HepG2 (cell line): Measurements from ENCODE around the gene PKP4. TPM values are rescaled to one million over a fixed set of nuclear protein-coding genes. Genes with fewer than 3 reads are reported as not detected.

Source experiments
- CEBPB ChIP-seq: IDR thresholded peaks from 2 replicates; pipeline ENCODE4 v1.6.1; 2011; ENCODE audit warnings: low read depth, low read length, improper control_type of control experiment, borderline replicate concordance
- CREM ChIP-seq, 2 experiments: sonication (generic) in 1 of 2; formaldehyde crosslinking in 1 of 2; IDR thresholded peaks; 2 replicates each; pipeline versions ENCODE4 v1.4.0 to v1.6.1; 2016 to 2020; ENCODE audit warnings: antibody characterized with exemption in 1 of 2, mild to moderate bottlenecking in 1 of 2, missing genetic modification reagents in 1 of 2
- ELF1 ChIP-seq: sonication (generic); formaldehyde crosslinking; IDR thresholded peaks from 2 replicates; pipeline ENCODE4 v1.4.0; 2020; ENCODE audit warnings: missing genetic modification reagents
- HOXD1 ChIP-seq: sonication (generic); formaldehyde crosslinking; IDR thresholded peaks from 2 replicates; pipeline ENCODE4 v1.5.0; 2020; ENCODE audit warnings: missing genetic modification reagents
- KAT2B ChIP-seq: fragments of 150-350 bp; IDR thresholded peaks from 2 replicates; pipeline ENCODE4 v1.6.1; 2014; ENCODE audit warnings: low read depth, low read length, borderline replicate concordance
- MTA3 ChIP-seq: sonication (generic); formaldehyde crosslinking; IDR thresholded peaks from 2 replicates; pipeline ENCODE4 v1.4.0; 2020; ENCODE audit warnings: missing genetic modification reagents
- NFRKB ChIP-seq: fragments of 450-650 bp; IDR thresholded peaks from 2 replicates; pipeline ENCODE4 v1.6.1; 2017
- NRL ChIP-seq: sonication (generic); formaldehyde crosslinking; IDR thresholded peaks from 2 replicates; pipeline ENCODE4 v1.5.0; 2020; ENCODE audit warnings: missing genetic modification reagents, mild to moderate bottlenecking, moderate library complexity, borderline replicate concordance
- PHF21A ChIP-seq: sonication (generic); formaldehyde crosslinking; IDR thresholded peaks from 2 replicates; pipeline ENCODE4 v1.5.0; 2020; ENCODE audit warnings: mild to moderate bottlenecking, missing genetic modification reagents
- RAD51 ChIP-seq: fragments of 450-650 bp; IDR thresholded peaks from 2 replicates; pipeline ENCODE4 v1.6.1; 2016; ENCODE audit warnings: borderline replicate concordance
- RELA ChIP-seq: sonication (generic); formaldehyde crosslinking; IDR thresholded peaks from 2 replicates; pipeline ENCODE4 v1.4.0; 2020; ENCODE audit warnings: missing genetic modification reagents
- REXO4 ChIP-seq: sonication (generic); formaldehyde crosslinking; IDR thresholded peaks from 2 replicates; pipeline ENCODE4 v1.8.0; 2022; ENCODE audit warnings: missing genetic modification reagents, mild to moderate bottlenecking, borderline replicate concordance
- SMC3 ChIP-seq: IDR thresholded peaks from 2 replicates; pipeline ENCODE4 v1.6.1; 2011; ENCODE audit warnings: low read length, improper control_type of control experiment
- TMF1 ChIP-seq: sonication (generic); formaldehyde crosslinking; IDR thresholded peaks from 2 replicates; pipeline ENCODE4 v1.8.1; 2022; ENCODE audit warnings: low read depth, missing genetic modification reagents
- ZNF329 ChIP-seq: sonication (generic); formaldehyde crosslinking; IDR thresholded peaks from 2 replicates; pipeline ENCODE4 v1.9.0; 2021; ENCODE audit warnings: low read depth, mild to moderate bottlenecking, missing genetic modification reagents
- ZNF557 ChIP-seq: sonication (generic); formaldehyde crosslinking; IDR thresholded peaks from 2 replicates; pipeline ENCODE4 v1.4.0; 2020; ENCODE audit warnings: missing genetic modification reagents
- ZNF7 ChIP-seq: IDR thresholded peaks from 2 replicates; pipeline ENCODE4 v1.6.1; 2016; ENCODE audit warnings: missing biosample characterization, missing genetic modification reagents
- ZNF772 ChIP-seq: sonication (generic); formaldehyde crosslinking; IDR thresholded peaks from 2 replicates; pipeline ENCODE4 v1.5.0; 2020; ENCODE audit warnings: mild to moderate bottlenecking, missing genetic modification reagents
- polyA plus RNA-seq, 8 experiments: library from polyadenylated mRNA; depleted of rRNA in 3 of 8; stranded (reverse) in 7 of 8; unstranded in 1 of 8; fragments of >200 nt; fragmentation: Illumina TruSeq in 4 of 8; extraction: Trizol in 4 of 8; gene quantifications; 2 replicates each; pipeline versions ENCODE4 v1.2.1 to v1.2.3, GENCODE V29; 2011 to 2016; ENCODE audit warnings: low read depth in 4 of 8, missing spikeins in 1 of 8, mixed read lengths in 1 of 8; ENCODE audit not compliant: insufficient read depth in 1 of 8
- total RNA-seq, 5 experiments: library from RNA; depleted of rRNA; stranded (reverse); fragments of >200 nt; fragmentation: Illumina TruSeq; extraction: Trizol; gene quantifications; 2 replicates each; pipeline ENCODE4 v1.2.3, GENCODE V29; 2016; ENCODE audit warnings: low read depth in 1 of 5
- TF ChIP-seq, protein P1 (sequence below): sonication (generic); formaldehyde crosslinking; IDR thresholded peaks from 2 replicates; pipeline ENCODE4 v1.4.0; 2020; ENCODE audit warnings: missing genetic modification reagents
- TF ChIP-seq, protein P2 (sequence below): sonication (generic); formaldehyde crosslinking; IDR thresholded peaks from 2 replicates; pipeline ENCODE4 v1.8.0; 2022; ENCODE audit warnings: mild to moderate bottlenecking, missing genetic modification reagents; ENCODE audit not compliant: insufficient replicate concordance
- TF ChIP-seq, protein P3 (sequence below): sonication (generic); formaldehyde crosslinking; IDR thresholded peaks from 2 replicates; pipeline ENCODE4 v1.4.0; 2020; ENCODE audit warnings: mild to moderate bottlenecking, low read depth, missing genetic modification reagents
- TF ChIP-seq, protein P4 (sequence below): sonication (generic); formaldehyde crosslinking; IDR thresholded peaks from 2 replicates; pipeline ENCODE4 v1.5.0; 2020; ENCODE audit warnings: missing genetic modification reagents

PKP4 gene
- total and polyA plus RNA-seq, 2 of the 13 experiments (the other 11 are each of a cell fraction or from before 2014, with no cell fraction given) = 80.9 to 90.5 TPM

DNA sequence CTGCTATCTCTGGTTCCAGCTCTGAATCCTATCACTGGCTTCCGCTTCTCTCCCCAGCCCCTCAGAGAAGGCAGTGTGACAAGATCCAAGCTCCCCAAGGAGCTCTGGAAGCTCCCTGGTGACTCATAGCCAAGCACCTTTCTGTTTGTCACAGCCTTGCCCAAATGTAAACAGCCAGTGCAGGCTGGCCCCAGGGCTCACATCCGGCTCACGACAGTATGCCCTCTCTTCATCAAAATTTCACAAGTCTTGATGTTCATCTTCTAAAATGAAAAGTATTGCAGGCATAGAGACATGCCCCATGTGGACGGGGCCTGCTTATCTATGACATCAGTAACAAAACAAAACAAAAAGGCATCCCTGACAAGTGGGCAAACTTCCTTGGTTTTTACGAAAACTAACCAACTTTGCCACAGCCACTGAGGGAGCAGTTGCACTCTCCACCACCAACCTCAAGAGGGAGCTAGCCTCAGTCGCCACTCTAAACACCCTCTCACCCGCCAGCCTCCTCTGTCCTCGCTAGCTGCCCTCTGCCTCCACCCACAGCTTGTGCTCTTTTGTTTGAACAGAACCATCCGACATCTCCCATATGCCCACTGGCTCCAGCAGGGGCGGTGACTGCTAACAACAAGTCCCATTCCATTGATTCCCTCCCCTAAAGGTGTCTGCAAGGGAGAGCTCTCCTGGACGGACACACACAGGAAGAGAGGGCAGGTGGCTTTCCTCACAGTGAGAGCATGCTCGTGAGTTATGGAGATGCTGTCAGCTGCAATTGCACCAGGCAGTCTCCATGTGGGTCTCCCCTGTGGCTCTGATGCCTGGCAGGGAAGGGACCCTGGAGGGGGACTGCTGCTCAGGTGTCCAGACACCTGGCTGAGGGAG, 267.4 kb downstream of the PKP4 start (continued):
- TF ChIP-seq, protein P1, sequence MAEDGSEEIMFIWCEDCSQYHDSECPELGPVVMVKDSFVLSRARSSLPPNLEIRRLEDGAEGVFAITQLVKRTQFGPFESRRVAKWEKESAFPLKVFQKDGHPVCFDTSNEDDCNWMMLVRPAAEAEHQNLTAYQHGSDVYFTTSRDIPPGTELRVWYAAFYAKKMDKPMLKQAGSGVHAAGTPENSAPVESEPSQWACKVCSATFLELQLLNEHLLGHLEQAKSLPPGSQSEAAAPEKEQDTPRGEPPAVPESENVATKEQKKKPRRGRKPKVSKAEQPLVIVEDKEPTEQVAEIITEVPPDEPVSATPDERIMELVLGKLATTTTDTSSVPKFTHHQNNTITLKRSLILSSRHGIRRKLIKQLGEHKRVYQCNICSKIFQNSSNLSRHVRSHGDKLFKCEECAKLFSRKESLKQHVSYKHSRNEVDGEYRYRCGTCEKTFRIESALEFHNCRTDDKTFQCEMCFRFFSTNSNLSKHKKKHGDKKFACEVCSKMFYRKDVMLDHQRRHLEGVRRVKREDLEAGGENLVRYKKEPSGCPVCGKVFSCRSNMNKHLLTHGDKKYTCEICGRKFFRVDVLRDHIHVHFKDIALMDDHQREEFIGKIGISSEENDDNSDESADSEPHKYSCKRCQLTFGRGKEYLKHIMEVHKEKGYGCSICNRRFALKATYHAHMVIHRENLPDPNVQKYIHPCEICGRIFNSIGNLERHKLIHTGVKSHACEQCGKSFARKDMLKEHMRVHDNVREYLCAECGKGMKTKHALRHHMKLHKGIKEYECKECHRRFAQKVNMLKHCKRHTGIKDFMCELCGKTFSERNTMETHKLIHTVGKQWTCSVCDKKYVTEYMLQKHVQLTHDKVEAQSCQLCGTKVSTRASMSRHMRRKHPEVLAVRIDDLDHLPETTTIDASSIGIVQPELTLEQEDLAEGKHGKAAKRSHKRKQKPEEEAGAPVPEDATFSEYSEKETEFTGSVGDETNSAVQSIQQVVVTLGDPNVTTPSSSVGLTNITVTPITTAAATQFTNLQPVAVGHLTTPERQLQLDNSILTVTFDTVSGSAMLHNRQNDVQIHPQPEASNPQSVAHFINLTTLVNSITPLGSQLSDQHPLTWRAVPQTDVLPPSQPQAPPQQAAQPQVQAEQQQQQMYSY = no peak
- TF ChIP-seq, protein P2, sequence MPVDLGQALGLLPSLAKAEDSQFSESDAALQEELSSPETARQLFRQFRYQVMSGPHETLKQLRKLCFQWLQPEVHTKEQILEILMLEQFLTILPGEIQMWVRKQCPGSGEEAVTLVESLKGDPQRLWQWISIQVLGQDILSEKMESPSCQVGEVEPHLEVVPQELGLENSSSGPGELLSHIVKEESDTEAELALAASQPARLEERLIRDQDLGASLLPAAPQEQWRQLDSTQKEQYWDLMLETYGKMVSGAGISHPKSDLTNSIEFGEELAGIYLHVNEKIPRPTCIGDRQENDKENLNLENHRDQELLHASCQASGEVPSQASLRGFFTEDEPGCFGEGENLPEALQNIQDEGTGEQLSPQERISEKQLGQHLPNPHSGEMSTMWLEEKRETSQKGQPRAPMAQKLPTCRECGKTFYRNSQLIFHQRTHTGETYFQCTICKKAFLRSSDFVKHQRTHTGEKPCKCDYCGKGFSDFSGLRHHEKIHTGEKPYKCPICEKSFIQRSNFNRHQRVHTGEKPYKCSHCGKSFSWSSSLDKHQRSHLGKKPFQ (CRISPR knock-in tag) = no peak
- no peak for TF ChIP-seq ZNF557 (CRISPR knock-in tag)
- TF ChIP-seq ZNF329 (CRISPR knock-in tag) = no peak
- TF ChIP-seq SMC3 = peak; percentile 16; the same call in 1 of the 2 replicates
- no peak for TF ChIP-seq RELA (CRISPR knock-in tag)
- no peak for TF ChIP-seq MTA3 (CRISPR knock-in tag)
- no peak for TF ChIP-seq ZNF7 (CRISPR knock-in tag)
- TF ChIP-seq, protein P3, sequence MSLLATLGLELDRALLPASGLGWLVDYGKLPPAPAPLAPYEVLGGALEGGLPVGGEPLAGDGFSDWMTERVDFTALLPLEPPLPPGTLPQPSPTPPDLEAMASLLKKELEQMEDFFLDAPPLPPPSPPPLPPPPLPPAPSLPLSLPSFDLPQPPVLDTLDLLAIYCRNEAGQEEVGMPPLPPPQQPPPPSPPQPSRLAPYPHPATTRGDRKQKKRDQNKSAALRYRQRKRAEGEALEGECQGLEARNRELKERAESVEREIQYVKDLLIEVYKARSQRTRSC (CRISPR knock-in tag) = no peak
- TF ChIP-seq KAT2B = no peak
- TF ChIP-seq ZNF772 = no peak
- TF ChIP-seq, protein P4, sequence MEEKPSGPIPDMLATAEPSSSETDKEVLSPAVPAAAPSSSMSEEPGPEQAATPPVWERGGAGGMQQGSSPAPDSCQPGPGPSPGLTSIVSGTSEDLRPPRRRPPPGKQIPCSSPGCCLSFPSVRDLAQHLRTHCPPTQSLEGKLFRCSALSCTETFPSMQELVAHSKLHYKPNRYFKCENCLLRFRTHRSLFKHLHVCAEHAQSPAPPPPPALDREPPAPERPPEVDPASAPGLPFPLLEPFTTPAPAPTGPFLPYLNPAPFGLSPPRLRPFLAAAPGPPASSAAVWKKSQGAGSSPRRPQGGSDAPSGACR (CRISPR knock-in tag) = no peak
- TF ChIP-seq ELF1 (CRISPR knock-in tag) = peak; percentile 41; the same call in 1 of the 2 replicates
- peak; percentile 33; the same call in 1 of the 2 replicates for TF ChIP-seq CREM (IDR thresholded peaks at IDR 0.05)
- no peak for TF ChIP-seq CREM (CRISPR knock-in tag; IDR thresholded peaks at IDR 0.05)
- no peak for TF ChIP-seq NFRKB
- TF ChIP-seq PHF21A (CRISPR knock-in tag) = no peak
- TF ChIP-seq REXO4 (CRISPR knock-in tag) = no peak
- no peak for TF ChIP-seq HOXD1 (CRISPR knock-in tag)
- no peak for TF ChIP-seq RAD51
- no peak for TF ChIP-seq CEBPB
- no peak for TF ChIP-seq TMF1
- no peak for TF ChIP-seq NRL (CRISPR knock-in tag)
